Right lobe of liver (tissue), 4 donors: ENCODE results near the gene R3HDM4.

Experiments used
- CTCF ChIP-seq, 4 donors: fragments of 200-600 bp in 3 of 4; fragments of 450-650 bp in 1 of 4; IDR thresholded peaks; one replicate each; pipeline versions ENCODE4 v1.5.1 to v1.8.0; 2016 to 2022; ENCODE audit warnings: antibody characterized with exemption in 4 of 4, mild to moderate bottlenecking in 2 of 4
- POLR2A ChIP-seq: fragments of 450-650 bp; IDR thresholded peaks from one replicate; pipeline ENCODE4 v1.6.1; 2017; ENCODE audit warnings: antibody characterized with exemption, mild to moderate bottlenecking
- donor health status: DM: no; HTN: no; CAD: no.
- donor health status: DM: no; HTN: no; CAD: no.
- donor health status: DM: no; HTN: yes; CAD: no.

GRCh38 chr19:943551-944170 lies 30.6 kb upstream of the R3HDM4 start:
- TF ChIP-seq CTCF (IDR thresholded peaks at IDR 0.05) (no peak), POLR2A (no peak)
